ENCODE measurements around the gene ITGA5. TPM values are rescaled to one million over a fixed set of nuclear protein-coding genes. Genes with fewer than 3 reads are reported as not detected.

ITGA5 gene
- total and polyA plus RNA-seq, 9 of the 15 experiments (the other 6 are each of a cell fraction or from before 2014, with no cell fraction given): 9.1 to 82.1 (median 47.4) TPM

GRCh38 chr12:54439521-54440255, 20.6 kb upstream of the ITGA5 start (continued):
- no peak for TF ChIP-seq TFE3 (CRISPR knock-in tag; IDR thresholded peaks at IDR 0.05)
- no peak for TF ChIP-seq RHOXF2B (CRISPR knock-in tag; conservative IDR thresholded peaks at IDR 0.05)
- TF ChIP-seq PHB (CRISPR knock-in tag; IDR thresholded peaks at IDR 0.05): no peak
- TF ChIP-seq MYNN (IDR thresholded peaks at IDR 0.05): 0 out of 2 replicates have a peak, but pooled peaks have one; percentile 11
- TF ChIP-seq MYNN (CRISPR knock-in tag; IDR thresholded peaks at IDR 0.05): no peak
- no peak for TF ChIP-seq POLR3G (IDR thresholded peaks at IDR 0.05; ENCODE audit: extremely low read depth, insufficient read length, insufficient replicate concordance)
- no peak for TF ChIP-seq SMAD2 (IDR thresholded peaks at IDR 0.05; ENCODE audit: low read depth, low read length)
- TF ChIP-seq ZNF121 (CRISPR knock-in tag; conservative IDR thresholded peaks at IDR 0.05): no peak
- TF ChIP-seq ZNF507 (tag; conservative IDR thresholded peaks at IDR 0.05): no peak
- peak; percentile 73 for TF ChIP-seq ARID2 (IDR thresholded peaks at IDR 0.05)
- no peak for TF ChIP-seq PPARD (CRISPR knock-in tag; IDR thresholded peaks at IDR 0.05)
- no peak for TF ChIP-seq CBX5 (IDR thresholded peaks at IDR 0.05; ENCODE audit: borderline replicate concordance, low read depth)
- no peak for TF ChIP-seq NCOA1 (IDR thresholded peaks at IDR 0.05; ENCODE audit: low read depth)
- TF ChIP-seq, protein P1, sequence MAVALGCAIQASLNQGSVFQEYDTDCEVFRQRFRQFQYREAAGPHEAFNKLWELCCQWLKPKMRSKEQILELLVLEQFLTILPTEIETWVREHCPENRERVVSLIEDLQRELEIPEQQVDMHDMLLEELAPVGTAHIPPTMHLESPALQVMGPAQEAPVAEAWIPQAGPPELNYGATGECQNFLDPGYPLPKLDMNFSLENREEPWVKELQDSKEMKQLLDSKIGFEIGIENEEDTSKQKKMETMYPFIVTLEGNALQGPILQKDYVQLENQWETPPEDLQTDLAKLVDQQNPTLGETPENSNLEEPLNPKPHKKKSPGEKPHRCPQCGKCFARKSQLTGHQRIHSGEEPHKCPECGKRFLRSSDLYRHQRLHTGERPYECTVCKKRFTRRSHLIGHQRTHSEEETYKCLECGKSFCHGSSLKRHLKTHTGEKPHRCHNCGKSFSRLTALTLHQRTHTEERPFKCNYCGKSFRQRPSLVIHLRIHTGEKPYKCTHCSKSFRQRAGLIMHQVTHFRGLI (CRISPR knock-in tag; IDR thresholded peaks at IDR 0.05): no peak
- TF ChIP-seq ZKSCAN8 (CRISPR knock-in tag; IDR thresholded peaks at IDR 0.05): no peak
- TF ChIP-seq RAD21 (CRISPR knock-in tag; conservative IDR thresholded peaks at IDR 0.05 in 1 of 2, IDR thresholded peaks at IDR 0.05 in 1 of 2): peak; percentile 96 to 97
- no peak for TF ChIP-seq ZC3H4 (CRISPR knock-in tag; IDR thresholded peaks at IDR 0.05; ENCODE audit: borderline replicate concordance)
- TF ChIP-seq, protein P2, sequence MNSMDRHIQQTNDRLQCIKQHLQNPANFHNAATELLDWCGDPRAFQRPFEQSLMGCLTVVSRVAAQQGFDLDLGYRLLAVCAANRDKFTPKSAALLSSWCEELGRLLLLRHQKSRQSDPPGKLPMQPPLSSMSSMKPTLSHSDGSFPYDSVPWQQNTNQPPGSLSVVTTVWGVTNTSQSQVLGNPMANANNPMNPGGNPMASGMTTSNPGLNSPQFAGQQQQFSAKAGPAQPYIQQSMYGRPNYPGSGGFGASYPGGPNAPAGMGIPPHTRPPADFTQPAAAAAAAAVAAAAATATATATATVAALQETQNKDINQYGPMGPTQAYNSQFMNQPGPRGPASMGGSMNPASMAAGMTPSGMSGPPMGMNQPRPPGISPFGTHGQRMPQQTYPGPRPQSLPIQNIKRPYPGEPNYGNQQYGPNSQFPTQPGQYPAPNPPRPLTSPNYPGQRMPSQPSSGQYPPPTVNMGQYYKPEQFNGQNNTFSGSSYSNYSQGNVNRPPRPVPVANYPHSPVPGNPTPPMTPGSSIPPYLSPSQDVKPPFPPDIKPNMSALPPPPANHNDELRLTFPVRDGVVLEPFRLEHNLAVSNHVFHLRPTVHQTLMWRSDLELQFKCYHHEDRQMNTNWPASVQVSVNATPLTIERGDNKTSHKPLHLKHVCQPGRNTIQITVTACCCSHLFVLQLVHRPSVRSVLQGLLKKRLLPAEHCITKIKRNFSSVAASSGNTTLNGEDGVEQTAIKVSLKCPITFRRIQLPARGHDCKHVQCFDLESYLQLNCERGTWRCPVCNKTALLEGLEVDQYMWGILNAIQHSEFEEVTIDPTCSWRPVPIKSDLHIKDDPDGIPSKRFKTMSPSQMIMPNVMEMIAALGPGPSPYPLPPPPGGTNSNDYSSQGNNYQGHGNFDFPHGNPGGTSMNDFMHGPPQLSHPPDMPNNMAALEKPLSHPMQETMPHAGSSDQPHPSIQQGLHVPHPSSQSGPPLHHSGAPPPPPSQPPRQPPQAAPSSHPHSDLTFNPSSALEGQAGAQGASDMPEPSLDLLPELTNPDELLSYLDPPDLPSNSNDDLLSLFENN (IDR thresholded peaks at IDR 0.05; ENCODE audit: low read depth in 2 of 2, low read length in 2 of 2): no peak
- TF ChIP-seq, protein P3, sequence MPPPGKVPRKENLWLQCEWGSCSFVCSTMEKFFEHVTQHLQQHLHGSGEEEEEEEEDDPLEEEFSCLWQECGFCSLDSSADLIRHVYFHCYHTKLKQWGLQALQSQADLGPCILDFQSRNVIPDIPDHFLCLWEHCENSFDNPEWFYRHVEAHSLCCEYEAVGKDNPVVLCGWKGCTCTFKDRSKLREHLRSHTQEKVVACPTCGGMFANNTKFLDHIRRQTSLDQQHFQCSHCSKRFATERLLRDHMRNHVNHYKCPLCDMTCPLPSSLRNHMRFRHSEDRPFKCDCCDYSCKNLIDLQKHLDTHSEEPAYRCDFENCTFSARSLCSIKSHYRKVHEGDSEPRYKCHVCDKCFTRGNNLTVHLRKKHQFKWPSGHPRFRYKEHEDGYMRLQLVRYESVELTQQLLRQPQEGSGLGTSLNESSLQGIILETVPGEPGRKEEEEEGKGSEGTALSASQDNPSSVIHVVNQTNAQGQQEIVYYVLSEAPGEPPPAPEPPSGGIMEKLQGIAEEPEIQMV (tag; conservative IDR thresholded peaks at IDR 0.05; ENCODE audit: low read depth): no peak
- no peak for TF ChIP-seq ZNF197 (CRISPR knock-in tag; IDR thresholded peaks at IDR 0.05; ENCODE audit: low read depth)
- 0 out of 2 replicates have a peak, but pooled peaks have one; percentile 17 for TF ChIP-seq SMARCA4 (IDR thresholded peaks at IDR 0.05)
- no peak for TF ChIP-seq ZBTB8A (IDR thresholded peaks at IDR 0.05; ENCODE audit: partially characterized antibody)
